ENCODE data around the gene SOWAHA. TPM values are rescaled to one million over a fixed set of nuclear protein-coding genes. Genes with fewer than 3 reads are reported as not detected.
A peak's percentile ranks its signal among the peaks of the same experiment; 100 is the strongest.

The SOWAHA gene
- total RNA-seq, 1 experiment from 2014 or later = not detected

DNA sequence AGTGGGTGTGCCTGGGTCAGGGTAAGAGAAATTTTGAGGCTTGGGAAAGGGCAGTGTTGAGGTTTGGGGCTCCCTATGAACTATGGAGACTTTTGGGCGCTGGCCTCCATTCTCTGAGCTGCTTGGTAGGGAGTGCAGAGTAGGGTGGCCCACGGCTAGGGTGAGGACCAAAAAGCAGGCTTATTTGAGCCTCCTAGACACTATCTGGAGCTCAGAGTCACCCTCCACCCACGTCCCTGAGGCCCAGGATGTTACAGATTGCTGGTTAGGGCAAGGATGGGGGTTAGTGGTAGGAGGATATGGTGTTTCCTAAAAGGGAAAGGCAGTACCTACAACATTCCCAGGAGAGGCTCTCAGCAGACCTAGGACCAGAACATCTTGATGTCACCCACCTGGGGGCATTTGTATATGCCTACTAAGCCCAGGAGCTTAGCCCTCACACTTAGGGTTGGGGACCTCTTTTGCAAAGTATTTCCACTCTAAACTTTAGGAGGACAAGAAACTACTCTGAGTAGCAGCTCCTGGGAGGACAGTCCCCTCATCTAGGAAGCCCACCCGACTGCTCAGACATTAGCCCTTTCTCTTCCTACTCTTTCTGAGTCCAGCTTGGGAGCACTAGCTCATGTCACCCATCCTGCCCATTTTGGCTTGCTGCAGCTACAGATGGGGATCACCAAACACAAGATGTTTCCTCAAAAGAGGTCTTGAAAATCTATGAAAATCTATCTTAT lies 15.0 kb downstream of the SOWAHA start:
- peaks cover 2% of the 10 kb centered on the region for H3K4me1 ChIP-seq (ENCODE audit: insufficient read depth, low read length, poor library complexity, severe bottlenecking)
- no TSS peak for BruUV-seq (replicated peaks)
- no peak overlapping the region for H3K27ac ChIP-seq (ENCODE audit: low read depth, low read length, poor library complexity, severe bottlenecking)
- H3K27me3 ChIP-seq (replicated peaks; ENCODE audit: insufficient read depth, low read depth, low read length, poor library complexity) = peaks cover 9% of the 10 kb centered on the region
- POLR2A ChIA-PET (ENCODE audit: low non-redundant PET) = interaction anchor here (0.6 kb wide), 1 partner anchor 8 kb away, joined by 3 read pairs; no protein-coding TSS in a partner anchor
- H3K4me3 ChIP-seq (ENCODE audit: low read depth, low read length, poor library complexity, severe bottlenecking) = no peak overlapping the region
- intact Hi-C loops (cut with micrococcal nuclease; ENCODE audit: unreplicated experiment) = no loop called here
- H3K9me3 ChIP-seq (ENCODE audit: low read depth, low read length, poor library complexity, severe bottlenecking) = no peaks in the 10 kb centered on the region
- CTCF ChIA-PET = interaction anchor here (0.7 kb wide), 1 partner anchor 81 kb away, joined by 3 read pairs; the partner anchor contains the start of gene CCNI2
- no peaks in the 10 kb centered on the region for H3K36me3 ChIP-seq (ENCODE audit: insufficient read depth, low read length, poor library complexity, severe bottlenecking)
- TF ChIP-seq EZH2 (IDR thresholded peaks at IDR 0.05; ENCODE audit: borderline replicate concordance, low read depth, low read length, poor library complexity, severe bottlenecking) = no peak
- no peak for TF ChIP-seq CTCF (conservative IDR thresholded peaks at IDR 0.05; ENCODE audit: low read depth, low read length)
- DNase-seq (ENCODE audit: low spot score) = no peak

GRCh38 chr5:132828846-132829494 lies 15.9 kb downstream of the SOWAHA start:
- Histone ChIP-seq H3K36me3 (ENCODE audit: insufficient read depth, low read length, poor library complexity, severe bottlenecking) (no peaks in the 10 kb centered on the region), H3K4me1 (ENCODE audit: insufficient read depth, low read length, poor library complexity, severe bottlenecking) (peaks cover 2% of the 10 kb centered on the region), H3K27ac (ENCODE audit: low read depth, low read length, poor library complexity, severe bottlenecking) (no peak overlapping the region), H3K27me3 (replicated peaks; ENCODE audit: insufficient read depth, low read depth, low read length, poor library complexity) (peaks cover 9% of the 10 kb centered on the region), H3K9me3 (ENCODE audit: low read depth, low read length, poor library complexity, severe bottlenecking) (no peaks in the 10 kb centered on the region), H3K4me3 (ENCODE audit: low read depth, low read length, poor library complexity, severe bottlenecking) (no peak overlapping the region)
- intact Hi-C loops (cut with micrococcal nuclease; ENCODE audit: unreplicated experiment) = no loop called here
- BruUV-seq (replicated peaks) = no TSS peak
- no peak for DNase-seq (ENCODE audit: low spot score)
- POLR2A ChIA-PET (ENCODE audit: low non-redundant PET) = no interaction called here
- CTCF ChIA-PET = interaction anchor here (1.5 kb wide), 1 partner anchor 9 kb away, joined by 5 read pairs; no protein-coding TSS in a partner anchor
- TF ChIP-seq CTCF (conservative IDR thresholded peaks at IDR 0.05; ENCODE audit: low read depth, low read length) = no peak
- TF ChIP-seq EZH2 (IDR thresholded peaks at IDR 0.05; ENCODE audit: borderline replicate concordance, low read depth, low read length, poor library complexity, severe bottlenecking) = no peak

DNA sequence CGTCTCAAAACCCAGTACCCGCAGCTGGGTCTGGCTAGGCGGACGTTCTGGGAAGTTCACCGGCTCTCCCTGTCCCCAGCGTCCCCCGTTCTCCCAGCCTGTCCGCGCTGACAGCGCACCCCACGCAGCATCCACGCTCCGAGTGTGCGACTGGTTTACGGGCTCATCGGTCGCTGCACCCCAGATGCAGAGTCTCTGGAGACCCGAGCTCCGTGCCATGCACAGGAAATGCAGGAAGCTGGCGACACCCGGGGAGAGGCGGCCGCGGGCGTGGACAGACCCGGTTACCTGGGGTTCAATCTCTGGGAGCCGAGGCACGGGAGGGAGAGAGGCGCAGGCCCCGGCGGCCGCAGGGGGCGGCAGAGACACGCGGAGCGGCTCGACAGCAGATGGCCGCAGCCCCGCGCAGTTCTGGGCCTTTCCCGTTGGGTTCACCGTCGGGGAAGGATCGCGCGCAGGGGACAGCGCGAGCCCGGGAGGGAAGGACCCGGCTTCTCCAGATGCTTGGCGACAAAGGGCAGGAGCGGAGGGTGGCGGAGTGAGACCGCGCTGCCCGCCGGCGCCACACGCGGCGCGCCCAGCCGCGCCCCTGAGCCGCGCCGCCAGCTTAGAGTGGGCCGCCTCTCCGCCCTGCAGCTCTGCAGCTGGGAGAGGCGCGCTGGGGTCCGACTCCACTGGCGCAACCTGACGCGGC lies 16.8 kb downstream of the SOWAHA start:
- peak; percentile 73 for DNase-seq (ENCODE audit: low spot score)
- peaks cover 9% of the 10 kb centered on the region for H3K27me3 ChIP-seq (replicated peaks; ENCODE audit: insufficient read depth, low read depth, low read length, poor library complexity)
- no peaks in the 10 kb centered on the region for H3K36me3 ChIP-seq (ENCODE audit: insufficient read depth, low read length, poor library complexity, severe bottlenecking)
- intact Hi-C loops (cut with micrococcal nuclease; ENCODE audit: unreplicated experiment) = loop anchor here (2.0 kb wide), 1 partner anchor 53 kb away; no protein-coding TSS in a partner anchor
- peak overlapping the region; percentile 56 for H3K4me3 ChIP-seq (ENCODE audit: low read depth, low read length, poor library complexity, severe bottlenecking)
- POLR2A ChIA-PET (ENCODE audit: low non-redundant PET) = no interaction called here
- CTCF ChIA-PET = interaction anchor here (1.5 kb wide), 1 partner anchor 10 kb away, joined by 5 read pairs; no protein-coding TSS in a partner anchor
- H3K9me3 ChIP-seq (ENCODE audit: low read depth, low read length, poor library complexity, severe bottlenecking) = no peaks in the 10 kb centered on the region
- peak; percentile 85 for TF ChIP-seq CTCF (conservative IDR thresholded peaks at IDR 0.05; ENCODE audit: low read depth, low read length)
- TF ChIP-seq EZH2 (IDR thresholded peaks at IDR 0.05; ENCODE audit: borderline replicate concordance, low read depth, low read length, poor library complexity, severe bottlenecking) = no peak
- no peak overlapping the region for H3K27ac ChIP-seq (ENCODE audit: low read depth, low read length, poor library complexity, severe bottlenecking)
- H3K4me1 ChIP-seq (ENCODE audit: insufficient read depth, low read length, poor library complexity, severe bottlenecking) = peaks cover 2% of the 10 kb centered on the region
- BruUV-seq (replicated peaks) = no TSS peak

All from A673 (cell line).